Chondrocyte (in vitro differentiated cells): Measurements from ENCODE around the gene MED16. TPM values are rescaled to one million over a fixed set of nuclear protein-coding genes. Genes with fewer than 3 reads are reported as not detected.
A peak's percentile ranks its signal among the peaks of the same experiment; 100 is the strongest.
"Not testable (repeated sequence)": the region's sequence is repeated elsewhere in the genome, so short reads cannot be mapped to it uniquely, and the experiment has no call there.

Experiments
- DNase-seq: peaks from one replicate; pipeline ENCODE4 v3.0.0; 2021; ENCODE audit warnings: mixed read lengths, low spot score
- H3K27ac Mint-ChIP-seq: one replicate; pipeline ENCODE4 v1.8.0; 2021; ENCODE audit warnings: mild to moderate bottlenecking, moderate library complexity, mixed read lengths; ENCODE audit not compliant: unreplicated experiment
- H3K27me3 Mint-ChIP-seq: 2 replicates; pipeline ENCODE4 v1.8.0; 2021; ENCODE audit warnings: low read depth, mixed read lengths
- H3K36me3 Mint-ChIP-seq: 2 replicates; pipeline ENCODE4 v1.8.0; 2021; ENCODE audit warnings: low read depth, mixed read lengths
- H3K4me1 Mint-ChIP-seq: 2 replicates; pipeline ENCODE4 v1.8.0; 2021; ENCODE audit warnings: low read depth, mild to moderate bottlenecking, mixed read lengths
- H3K4me3 Mint-ChIP-seq: one replicate; pipeline ENCODE4 v1.8.0; 2021; ENCODE audit warnings: mild to moderate bottlenecking, moderate library complexity, mixed read lengths; ENCODE audit not compliant: unreplicated experiment
- H3K9me3 Mint-ChIP-seq: 2 replicates; pipeline ENCODE4 v1.8.0; 2021; ENCODE audit warnings: low read depth, mixed read lengths
- total RNA-seq: library from RNA; stranded (reverse); gene quantifications from 3 replicates; pipeline ENCODE4 v1.2.1, GENCODE V29; 2021
- TF ChIP-seq, protein P1 (sequence below): fragments of 200-600 bp; sonication (generic); IDR thresholded peaks from 2 replicates; pipeline ENCODE4 v1.5.0; 2021; ENCODE audit warnings: antibody characterized with exemption, mild to moderate bottlenecking, moderate library complexity

Gene MED16
- total RNA-seq, 1 donor from 2014 or later, result 47.0 TPM

DNA sequence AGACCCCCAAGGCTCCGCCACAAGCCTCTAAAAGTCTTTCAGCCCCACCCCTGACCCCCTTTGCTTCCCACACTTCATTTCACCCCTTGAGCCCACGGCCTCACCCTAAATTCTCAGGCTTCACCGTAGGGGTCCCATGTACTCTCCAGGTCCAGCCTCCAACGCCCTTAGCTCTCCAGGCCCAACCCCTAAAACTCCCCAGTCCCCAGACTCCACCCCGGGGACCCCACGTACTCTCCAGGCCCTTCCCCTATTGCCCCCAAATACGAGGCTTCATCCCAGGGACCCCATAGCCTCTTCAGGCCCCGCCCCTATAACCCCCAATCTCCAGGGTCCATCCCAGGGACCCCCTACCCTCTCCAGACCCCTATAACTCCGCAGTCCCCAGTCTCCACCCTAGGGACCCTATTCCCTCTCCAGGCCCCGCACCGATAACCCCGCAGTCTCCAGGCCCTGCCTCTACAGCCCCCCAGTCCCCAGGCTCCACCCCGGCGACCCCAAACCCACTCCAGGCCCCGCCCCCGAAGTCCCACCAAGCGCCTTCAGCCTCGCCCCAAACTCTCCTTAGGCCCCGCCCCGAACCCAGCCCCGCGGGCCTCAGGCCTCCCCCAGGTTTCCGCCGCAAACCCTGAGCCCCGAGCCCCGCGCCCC is 619 bp downstream of the MED16 start:
- peaks cover 16% of the 10 kb centered on the region for H3K4me1 Mint-ChIP-seq
- DNase-seq, result no peak
- TF ChIP-seq, protein P1, sequence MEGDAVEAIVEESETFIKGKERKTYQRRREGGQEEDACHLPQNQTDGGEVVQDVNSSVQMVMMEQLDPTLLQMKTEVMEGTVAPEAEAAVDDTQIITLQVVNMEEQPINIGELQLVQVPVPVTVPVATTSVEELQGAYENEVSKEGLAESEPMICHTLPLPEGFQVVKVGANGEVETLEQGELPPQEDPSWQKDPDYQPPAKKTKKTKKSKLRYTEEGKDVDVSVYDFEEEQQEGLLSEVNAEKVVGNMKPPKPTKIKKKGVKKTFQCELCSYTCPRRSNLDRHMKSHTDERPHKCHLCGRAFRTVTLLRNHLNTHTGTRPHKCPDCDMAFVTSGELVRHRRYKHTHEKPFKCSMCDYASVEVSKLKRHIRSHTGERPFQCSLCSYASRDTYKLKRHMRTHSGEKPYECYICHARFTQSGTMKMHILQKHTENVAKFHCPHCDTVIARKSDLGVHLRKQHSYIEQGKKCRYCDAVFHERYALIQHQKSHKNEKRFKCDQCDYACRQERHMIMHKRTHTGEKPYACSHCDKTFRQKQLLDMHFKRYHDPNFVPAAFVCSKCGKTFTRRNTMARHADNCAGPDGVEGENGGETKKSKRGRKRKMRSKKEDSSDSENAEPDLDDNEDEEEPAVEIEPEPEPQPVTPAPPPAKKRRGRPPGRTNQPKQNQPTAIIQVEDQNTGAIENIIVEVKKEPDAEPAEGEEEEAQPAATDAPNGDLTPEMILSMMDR, result no peak
- peaks cover 5% of the 10 kb centered on the region for H3K36me3 Mint-ChIP-seq
- H3K27me3 Mint-ChIP-seq, result no peaks in the 10 kb centered on the region
- H3K4me3 Mint-ChIP-seq, result peak overlapping the region; percentile 82
- peak overlapping the region; percentile 51 for H3K27ac Mint-ChIP-seq
- no peaks in the 10 kb centered on the region for H3K9me3 Mint-ChIP-seq

- Mint-ChIP-seq H3K4me3 (peak overlapping the region; percentile 82), H3K4me1 (peaks cover 16% of the 10 kb centered on the region)
- H3K9me3 Mint-ChIP-seq, H3K27ac Mint-ChIP-seq, H3K36me3 Mint-ChIP-seq, DNase-seq, H3K27me3 Mint-ChIP-seq: not testable (repeated sequence)
Measured at GRCh38 chr19:891421-892200, 1.4 kb downstream of the MED16 start.

GRCh38 chr19:890831-891230 is 2.2 kb downstream of the MED16 start:
- Mint-ChIP-seq H3K27ac (no peak overlapping the region), H3K36me3 (peaks cover 2% of the 10 kb centered on the region), H3K4me1 (peaks cover 16% of the 10 kb centered on the region), H3K9me3 (no peaks in the 10 kb centered on the region), H3K27me3 (no peaks in the 10 kb centered on the region), H3K4me3 (peak overlapping the region; percentile 62)
- TF ChIP-seq, protein P1, result no peak
- DNase-seq, result no peak

DNA sequence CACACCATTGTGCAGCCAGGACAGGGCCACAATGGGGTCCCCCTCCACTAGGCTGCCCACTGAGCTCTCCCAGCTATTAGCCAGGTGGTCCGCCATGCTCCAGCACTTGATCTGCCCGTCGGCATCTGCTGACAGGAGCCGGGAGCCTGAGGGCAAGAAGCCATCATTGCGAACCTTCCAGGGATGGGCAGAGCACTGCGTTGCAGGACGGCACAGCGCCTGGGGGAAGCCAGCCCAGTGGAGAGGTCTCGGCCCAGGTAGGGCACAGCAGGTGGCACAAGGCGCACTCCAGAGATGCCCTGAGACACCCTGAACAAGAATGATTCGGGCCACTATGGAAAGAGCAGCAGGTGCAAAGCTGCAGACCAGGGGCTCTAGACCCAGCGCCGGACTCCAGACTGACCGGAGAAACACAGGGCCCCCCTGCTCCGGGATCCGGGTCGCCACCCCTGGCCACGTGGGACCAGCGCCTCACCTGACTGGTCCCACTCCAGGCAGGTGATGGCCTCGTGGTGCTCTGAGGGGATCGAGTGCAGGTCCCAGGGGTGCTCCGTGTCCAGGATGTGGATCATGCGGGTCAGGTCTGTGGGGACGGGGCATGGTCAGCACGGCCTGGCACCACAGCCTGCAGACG is 3.2 kb downstream of the MED16 start:
- Mint-ChIP-seq H3K4me1 (peaks cover 16% of the 10 kb centered on the region), H3K36me3 (peaks cover 2% of the 10 kb centered on the region), H3K4me3 (no peak overlapping the region), H3K27ac (no peak overlapping the region), H3K9me3 (no peaks in the 10 kb centered on the region), H3K27me3 (no peaks in the 10 kb centered on the region)
- DNase-seq, result no peak
- TF ChIP-seq, protein P1, result no peak

DNA sequence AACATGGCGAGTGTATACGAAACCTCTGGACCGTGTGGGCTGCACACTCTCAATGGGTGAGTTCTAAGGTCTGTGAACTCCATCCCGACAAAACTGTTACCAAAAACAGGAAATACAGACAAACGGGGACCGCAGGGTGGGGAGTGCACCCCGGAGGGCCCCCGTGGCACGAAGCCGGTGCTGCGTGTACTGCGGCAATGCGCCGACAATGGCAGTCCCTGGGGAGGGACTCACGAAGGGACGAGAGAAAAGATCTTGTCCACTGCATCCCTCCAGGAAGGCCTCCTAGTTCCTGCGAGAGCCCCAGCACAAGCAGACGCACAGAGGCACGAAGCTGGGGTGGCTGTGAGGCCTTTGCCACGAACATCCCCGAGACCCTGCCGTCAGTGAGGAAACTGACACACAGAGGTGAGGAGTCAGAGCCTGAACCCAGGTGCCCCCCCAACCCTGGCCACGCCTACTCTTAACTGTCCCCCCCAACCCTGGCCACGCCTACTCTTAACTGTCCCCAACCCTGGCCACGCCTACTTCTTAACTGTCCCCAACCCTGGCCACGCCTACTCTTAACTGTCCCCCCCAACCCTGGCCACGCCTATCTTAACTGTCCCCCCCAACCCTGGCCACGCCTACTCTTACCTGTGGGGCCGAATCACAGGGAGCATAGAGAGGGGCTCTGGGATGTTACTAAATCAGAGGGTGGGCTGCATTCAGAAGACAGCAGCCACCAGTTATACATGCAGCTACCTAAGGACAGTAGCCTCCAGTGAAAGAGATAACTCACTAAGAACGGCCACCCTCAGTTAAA is 4.2 kb downstream of the MED16 start:
- TF ChIP-seq, protein P1, result no peak

More for the DNA sequence above, 4.2 kb downstream of the MED16 start:
- H3K4me1 Mint-ChIP-seq, result peaks cover 15% of the 10 kb centered on the region
- H3K27me3 Mint-ChIP-seq, result no peaks in the 10 kb centered on the region
- no peaks in the 10 kb centered on the region for H3K9me3 Mint-ChIP-seq
- no peak overlapping the region for H3K27ac Mint-ChIP-seq
- no peak for DNase-seq
- H3K36me3 Mint-ChIP-seq, result peaks cover 2% of the 10 kb centered on the region
- H3K4me3 Mint-ChIP-seq, result no peak overlapping the region
